ENCODE data around the gene OLIG2. TPM values are rescaled to one million over a fixed set of nuclear protein-coding genes. Genes with fewer than 3 reads are reported as not detected.

OLIG2 gene
- not detected in 2 replicates for total RNA-seq

DNA sequence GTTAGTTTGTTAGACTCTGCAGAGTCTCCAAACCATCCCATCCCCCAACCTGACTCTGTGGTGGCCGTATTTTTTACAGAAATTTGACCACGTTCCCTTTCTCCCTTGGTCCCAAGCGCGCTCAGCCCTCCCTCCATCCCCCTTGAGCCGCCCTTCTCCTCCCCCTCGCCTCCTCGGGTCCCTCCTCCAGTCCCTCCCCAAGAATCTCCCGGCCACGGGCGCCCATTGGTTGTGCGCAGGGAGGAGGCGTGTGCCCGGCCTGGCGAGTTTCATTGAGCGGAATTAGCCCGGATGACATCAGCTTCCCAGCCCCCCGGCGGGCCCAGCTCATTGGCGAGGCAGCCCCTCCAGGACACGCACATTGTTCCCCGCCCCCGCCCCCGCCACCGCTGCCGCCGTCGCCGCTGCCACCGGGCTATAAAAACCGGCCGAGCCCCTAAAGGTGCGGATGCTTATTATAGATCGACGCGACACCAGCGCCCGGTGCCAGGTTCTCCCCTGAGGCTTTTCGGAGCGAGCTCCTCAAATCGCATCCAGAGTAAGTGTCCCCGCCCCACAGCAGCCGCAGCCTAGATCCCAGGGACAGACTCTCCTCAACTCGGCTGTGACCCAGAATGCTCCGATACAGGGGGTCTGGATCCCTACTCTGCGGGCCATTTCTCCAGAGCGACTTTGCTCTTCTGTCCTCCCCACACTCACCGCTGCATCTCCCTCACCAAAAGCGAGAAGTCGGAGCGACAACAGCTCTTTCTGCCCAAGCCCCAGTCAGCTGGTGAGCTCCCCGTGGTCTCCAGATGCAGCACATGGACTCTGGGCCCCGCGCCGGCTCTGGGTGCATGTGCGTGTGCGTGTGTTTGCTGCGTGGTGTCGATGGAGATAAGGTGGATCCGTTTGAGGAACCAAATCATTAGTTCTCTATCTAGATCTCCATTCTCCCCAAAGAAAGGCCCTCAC is at the start of gene OLIG2:
Gene OLIG2 (plus strand): TSS at position 447 of the 954 bp plus-strand sequence. CDS start 928 bp downstream, outside the sequence.

GRCh38 chr21:33069994-33070743 is 44.4 kb downstream of the OLIG2 start, which contains the start of gene OLIG1:
Gene OLIG1 (plus strand): TSS chr21:33070141. CDS start chr21:33070247, 106 bp downstream.

Other genes with a start within 250 kb of the OLIG2 start
- not detected in 2 replicates for gene OLIG1, start 44.2 kb downstream of the OLIG2 start, total RNA-seq
- 1.7 and 1.9 TPM in 2 replicates for gene IFNAR2, start 204.0 kb downstream of the OLIG2 start, total RNA-seq
- gene IL10RB, start 240.4 kb downstream of the OLIG2 start, total RNA-seq: 32.7 and 33.3 TPM in 2 replicates

All from bronchus fibroblast of lung (primary cell).